HCT116 (cell line): Measurements from ENCODE around the gene TCIRG1.

Source experiments
- CEBPB ChIP-seq: IDR thresholded peaks from 2 replicates; pipeline ENCODE4 v1.6.1; 2012; ENCODE audit warnings: low read depth
- YY1 ChIP-seq: IDR thresholded peaks from 2 replicates; pipeline ENCODE4 v1.6.1; 2011; ENCODE audit warnings: low read length, low read depth, moderate library complexity, mild to moderate bottlenecking; ENCODE audit not compliant: insufficient replicate concordance; ENCODE audit errors: extremely low read depth
- ZFX ChIP-seq: fragments of 450-650 bp; IDR thresholded peaks from 2 replicates; pipeline ENCODE4 v1.6.1; 2017
- ZNF274 ChIP-seq: fragments of 200-500 bp; sonication (Bioruptor generic); IDR thresholded peaks from 2 replicates; pipeline ENCODE4 v1.6.1; 2014; ENCODE audit warnings: mild to moderate bottlenecking, low read depth, low read length, inconsistent platforms
- TF ChIP-seq, protein P1 (sequence below), 3 experiments: fragments of 200-600 bp in 1 of 3; sonication (generic) in 1 of 3; IDR thresholded peaks in 2 of 3; conservative IDR thresholded peaks in 1 of 3; 2 replicates each; pipeline ENCODE4 v1.5.1; 2012 to 2017; ENCODE audit warnings: low read depth in 2 of 3, low read length in 2 of 3, antibody characterized with exemption in 1 of 3, borderline replicate concordance in 1 of 3, control low read depth in 1 of 3, mild to moderate bottlenecking in 1 of 3, mixed read lengths in 1 of 3, mixed run types in 1 of 3, moderate library complexity in 1 of 3; ENCODE audit not compliant: insufficient read depth in 1 of 3

DNA sequence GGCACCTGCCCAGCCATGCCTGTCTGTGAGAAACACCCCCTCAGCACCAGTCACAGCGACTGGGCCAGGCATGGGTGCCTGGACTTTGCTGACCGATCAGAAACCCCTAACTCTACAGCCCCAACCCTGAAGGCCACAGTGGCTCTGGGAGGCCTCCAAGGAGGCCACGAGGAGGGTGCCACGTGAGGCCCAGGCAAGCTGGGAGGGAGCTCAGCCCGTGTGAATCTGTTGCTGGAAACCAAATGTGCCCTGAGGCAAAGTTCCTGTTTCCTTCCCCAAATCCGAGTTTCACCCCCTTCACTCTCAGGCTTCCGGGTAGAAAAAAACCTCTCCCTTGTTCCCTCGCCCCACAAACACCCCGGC, 36.3 kb upstream of the TCIRG1 start:
- TF ChIP-seq, protein P1, sequence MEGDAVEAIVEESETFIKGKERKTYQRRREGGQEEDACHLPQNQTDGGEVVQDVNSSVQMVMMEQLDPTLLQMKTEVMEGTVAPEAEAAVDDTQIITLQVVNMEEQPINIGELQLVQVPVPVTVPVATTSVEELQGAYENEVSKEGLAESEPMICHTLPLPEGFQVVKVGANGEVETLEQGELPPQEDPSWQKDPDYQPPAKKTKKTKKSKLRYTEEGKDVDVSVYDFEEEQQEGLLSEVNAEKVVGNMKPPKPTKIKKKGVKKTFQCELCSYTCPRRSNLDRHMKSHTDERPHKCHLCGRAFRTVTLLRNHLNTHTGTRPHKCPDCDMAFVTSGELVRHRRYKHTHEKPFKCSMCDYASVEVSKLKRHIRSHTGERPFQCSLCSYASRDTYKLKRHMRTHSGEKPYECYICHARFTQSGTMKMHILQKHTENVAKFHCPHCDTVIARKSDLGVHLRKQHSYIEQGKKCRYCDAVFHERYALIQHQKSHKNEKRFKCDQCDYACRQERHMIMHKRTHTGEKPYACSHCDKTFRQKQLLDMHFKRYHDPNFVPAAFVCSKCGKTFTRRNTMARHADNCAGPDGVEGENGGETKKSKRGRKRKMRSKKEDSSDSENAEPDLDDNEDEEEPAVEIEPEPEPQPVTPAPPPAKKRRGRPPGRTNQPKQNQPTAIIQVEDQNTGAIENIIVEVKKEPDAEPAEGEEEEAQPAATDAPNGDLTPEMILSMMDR (IDR thresholded peaks at IDR 0.05 in 2 of 3, conservative IDR thresholded peaks at IDR 0.05 in 1 of 3; ENCODE audit: borderline replicate concordance in 1 of 3, insufficient read depth in 1 of 3, low read depth in 2 of 3, low read length in 2 of 3), result no peak
- TF ChIP-seq ZNF274, result no peak
- no peak for TF ChIP-seq ZFX
- TF ChIP-seq YY1, result no peak
- TF ChIP-seq CEBPB, result no peak
